ENCODE data around the gene DSCAM. TPM values are rescaled to one million over a fixed set of nuclear protein-coding genes. Genes with fewer than 3 reads are reported as not detected.

Gene DSCAM
- total and polyA plus RNA-seq, 2 experiments from 2014 or later, result 0.07 TPM; not detected in 1

GRCh38 chr21:40381111-40381510, 465.8 kb downstream of the DSCAM start:
- Mint-ChIP-seq H3K36me3 (ENCODE audit: low read depth) (peaks cover 13% of the 10 kb centered on the region; the same call in 2 of the 3 replicates), H3K27ac (no peak overlapping the region), H3K4me1 (peaks cover 4% of the 10 kb centered on the region; the same call in 2 of the 3 replicates), H3K4me3 (no peak overlapping the region), H3K27me3 (ENCODE audit: insufficient read depth, low read depth, poor library complexity) (no peaks in the 10 kb centered on the region), H3K9me3 (peaks cover 72% of the 10 kb centered on the region)
- Histone ChIP-seq H3K4me1 (ENCODE audit: insufficient read depth) (no peaks in the 10 kb centered on the region), H2AFZ (no peak overlapping the region), H3K27me3 (ENCODE audit: insufficient read depth) (no peaks in the 10 kb centered on the region), H3K27ac (ENCODE audit: low read depth) (no peak overlapping the region), H3K36me3 (ENCODE audit: insufficient read depth) (no peaks in the 10 kb centered on the region), H3K4me3 (no peak overlapping the region), H3K79me2 (replicated peaks; ENCODE audit: insufficient read depth) (no peaks in the 10 kb centered on the region), H3F3A (replicated peaks; ENCODE audit: low read depth) (no peaks in the 10 kb centered on the region), H3K9me2 (ENCODE audit: insufficient read depth) (no peaks in the 10 kb centered on the region), H4K20me1 (replicated peaks; ENCODE audit: insufficient read depth) (no peaks in the 10 kb centered on the region), H3K4me2 (no peak overlapping the region)
- no peak for TF ChIP-seq CTCF (conservative IDR thresholded peaks at IDR 0.05; ENCODE audit: low read depth in 2 of 2)
- no peak for TF ChIP-seq STAT1 (IDR thresholded peaks at IDR 0.05; ENCODE audit: unreplicated experiment)
- no peak for TF ChIP-seq ZNF114 (CRISPR knock-in tag; IDR thresholded peaks at IDR 0.05)
- TF ChIP-seq REST (IDR thresholded peaks at IDR 0.05; ENCODE audit: unreplicated experiment), result no peak
- no peak for TF ChIP-seq ZNF462 (CRISPR knock-in tag; IDR thresholded peaks at IDR 0.05)
- no peak for TF ChIP-seq ZNF331 (CRISPR knock-in tag; IDR thresholded peaks at IDR 0.05; ENCODE audit: low read depth)
- no peak for TF ChIP-seq EZH2phosphoT487 (IDR thresholded peaks at IDR 0.05; ENCODE audit: unreplicated experiment)
- TF ChIP-seq POLR2AphosphoS5 (IDR thresholded peaks at IDR 0.05; ENCODE audit: low read depth), result no peak
- no peak for TF ChIP-seq ETS1 (IDR thresholded peaks at IDR 0.05)
- no peak for TF ChIP-seq NANOG (IDR thresholded peaks at IDR 0.05; ENCODE audit: borderline replicate concordance)
- no peak for TF ChIP-seq JUNB (IDR thresholded peaks at IDR 0.05; ENCODE audit: unreplicated experiment)
- ATAC-seq, result no peak
- DNase-seq (ENCODE audit: low spot score), result no peak

Data from GM23338 (cell line).